GM03348 (cell line): Measurements from ENCODE around the gene TAP2.
"Not testable (repeated sequence)": the region's sequence is repeated elsewhere in the genome, so short reads cannot be mapped to it uniquely, and the experiment has no call there.

Source experiments
- DNase-seq: peaks from one replicate; pipeline ENCODE4 v3.0.0; 2012; ENCODE audit warnings: low spot score

TAP2 gene

GRCh38 chr6:32838114-32838958, at the start of gene TAP2:
Gene TAP2, minus strand, starts transcription at chr6:32838739. Its CDS starts 506 bp downstream, at chr6:32838233.
- DNase-seq: peak; percentile 96

- no peak for DNase-seq
These were observed 49.1 kb upstream of the TAP2 start for GRCh38 chr6:32887616-32888015.

- DNase-seq: peak; percentile 57
These were observed 48.3 kb upstream of the TAP2 start for GRCh38 chr6:32886681-32887383.

- DNase-seq: peak; percentile 67
These were observed 47.3 kb upstream of the TAP2 start for GRCh38 chr6:32885698-32886286.

GRCh38 chr6:32883789-32884188, 45.2 kb upstream of the TAP2 start:
- DNase-seq: peak; percentile 55

GRCh38 chr6:32882879-32883250, 44.3 kb upstream of the TAP2 start:
- DNase-seq: peak; percentile 24

GRCh38 chr6:32880962-32881361, 42.4 kb upstream of the TAP2 start:
- not testable (repeated sequence) for DNase-seq

- no peak for DNase-seq
These were observed 41.2 kb upstream of the TAP2 start for GRCh38 chr6:32879691-32880090.

- no peak for DNase-seq
These were observed 38.1 kb upstream of the TAP2 start for GRCh38 chr6:32876603-32877002.

GRCh38 chr6:32873947-32874346, 35.4 kb upstream of the TAP2 start:
- DNase-seq: not testable (repeated sequence)

- DNase-seq: peak; percentile 61
These were observed 29.8 kb upstream of the TAP2 start for GRCh38 chr6:32868257-32868788.

GRCh38 chr6:32867554-32868256, 29.2 kb upstream of the TAP2 start:
- no peak for DNase-seq

GRCh38 chr6:32867022-32867477, 28.5 kb upstream of the TAP2 start:
- DNase-seq: no peak

GRCh38 chr6:32865724-32866443, 27.3 kb upstream of the TAP2 start:
- no peak for DNase-seq

GRCh38 chr6:32862725-32863124, 24.2 kb upstream of the TAP2 start:
- no peak for DNase-seq

- no peak for DNase-seq
These were observed 22.1 kb upstream of the TAP2 start for GRCh38 chr6:32860674-32861073.

GRCh38 chr6:32858194-32858593, 19.7 kb upstream of the TAP2 start:
- no peak for DNase-seq

- DNase-seq: no peak
These were observed 18.8 kb upstream of the TAP2 start for GRCh38 chr6:32857156-32857891.

GRCh38 chr6:32855467-32856174, 17.1 kb upstream of the TAP2 start:
- DNase-seq: no peak
